CD4-positive, alpha-beta T cell treated with Interferon gamma for 1 hour (primary cell): Measurements from ENCODE around the gene C4orf50.

ENCODE experiments used
- DNase-seq: peaks from one replicate; pipeline ENCODE4 v3.0.0-alpha.2; 2020

C4orf50 gene

DNA sequence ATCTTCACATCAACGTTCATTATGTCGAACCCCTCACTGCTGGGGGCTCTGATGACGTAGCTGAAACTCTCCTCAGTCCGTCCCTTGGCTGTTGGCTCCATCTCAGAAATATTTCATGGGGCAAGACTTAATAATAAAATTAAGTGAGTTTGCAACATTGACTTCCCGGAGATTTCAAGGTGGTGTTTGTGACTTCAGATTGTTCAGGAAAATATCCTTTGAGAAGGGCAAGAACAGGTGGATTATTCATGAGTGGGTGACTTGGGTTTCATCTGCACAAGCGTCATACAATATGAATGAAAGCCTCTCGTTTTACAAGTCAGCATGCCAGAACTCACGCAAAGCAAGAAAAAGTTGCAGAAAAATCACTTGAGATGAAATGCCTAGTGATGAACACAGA lies at the start of gene C4orf50:
C4orf50 (minus strand) TSS at position 101 of the 400 bp plus-strand sequence.
- no peak for DNase-seq

DNA sequence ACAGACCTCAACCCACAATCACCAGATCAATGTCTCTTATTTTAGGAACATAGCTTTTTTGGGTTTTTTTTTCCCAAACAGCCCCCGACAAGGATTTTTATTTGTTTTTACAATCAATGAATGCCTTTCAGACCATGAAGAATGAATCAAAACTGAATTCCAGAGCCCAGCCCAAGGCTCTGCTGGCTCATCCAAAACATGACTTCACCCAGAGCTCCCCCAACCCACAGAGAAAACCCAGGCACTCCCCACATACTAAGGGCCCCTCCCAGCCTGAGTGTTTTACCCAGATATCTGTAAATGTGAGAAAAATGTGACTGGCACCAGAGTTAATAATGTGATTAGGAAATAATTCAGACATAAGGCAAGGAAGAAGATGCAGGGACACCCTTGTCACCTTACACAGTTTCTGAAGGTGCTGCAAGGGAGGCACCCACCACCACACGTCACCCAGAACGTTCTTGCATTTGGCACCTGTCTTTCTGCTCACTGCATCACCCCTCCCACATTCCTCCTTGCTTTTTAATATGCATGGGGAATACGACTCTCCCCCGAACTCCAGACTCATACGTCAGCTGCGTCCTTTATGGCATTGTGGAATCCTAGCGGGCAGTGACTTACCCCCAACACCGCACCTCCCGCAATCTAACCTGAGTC lies 47.8 kb upstream of the C4orf50 start:
- no peak for DNase-seq

DNA sequence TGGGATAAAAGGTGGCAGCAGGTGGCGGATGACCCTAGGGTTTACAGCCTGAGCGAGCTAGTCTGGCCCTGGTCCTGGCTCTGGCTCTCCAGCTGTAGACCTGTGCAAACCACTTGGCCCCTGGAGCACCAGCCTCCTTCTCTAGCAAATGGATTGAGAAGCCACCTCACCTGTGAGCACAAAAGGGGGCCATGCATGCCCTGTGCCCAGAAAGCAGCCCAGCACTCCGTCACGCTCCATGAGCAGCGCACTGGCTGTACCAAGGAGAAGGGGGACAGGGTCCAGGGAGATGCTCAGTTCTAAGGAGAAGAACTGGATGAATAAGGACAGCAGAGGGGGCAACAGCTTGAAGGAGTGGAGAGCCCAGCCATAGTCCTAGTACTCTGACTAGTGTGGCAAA lies 46.9 kb upstream of the C4orf50 start:
- DNase-seq, result no peak

DNA sequence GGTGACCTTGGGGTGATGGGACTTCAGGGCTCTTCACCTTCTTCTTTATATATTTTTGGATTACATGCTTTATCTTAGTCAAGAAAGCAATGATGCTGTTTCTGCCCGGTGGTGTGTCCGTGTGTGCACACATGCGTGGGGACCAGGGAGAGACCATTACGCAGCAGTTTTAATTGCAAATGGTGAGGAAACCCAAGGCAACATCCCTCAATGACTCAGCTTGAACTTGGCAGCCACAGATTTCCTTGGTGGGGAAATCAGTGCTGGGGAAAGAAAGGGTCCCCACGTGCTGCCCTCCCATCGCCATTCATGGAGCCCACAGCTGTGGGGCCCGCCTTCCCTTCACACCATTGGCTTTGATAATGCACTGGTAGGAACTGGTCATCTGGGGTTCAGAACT lies 46.2 kb upstream of the C4orf50 start:
- no peak for DNase-seq

DNA sequence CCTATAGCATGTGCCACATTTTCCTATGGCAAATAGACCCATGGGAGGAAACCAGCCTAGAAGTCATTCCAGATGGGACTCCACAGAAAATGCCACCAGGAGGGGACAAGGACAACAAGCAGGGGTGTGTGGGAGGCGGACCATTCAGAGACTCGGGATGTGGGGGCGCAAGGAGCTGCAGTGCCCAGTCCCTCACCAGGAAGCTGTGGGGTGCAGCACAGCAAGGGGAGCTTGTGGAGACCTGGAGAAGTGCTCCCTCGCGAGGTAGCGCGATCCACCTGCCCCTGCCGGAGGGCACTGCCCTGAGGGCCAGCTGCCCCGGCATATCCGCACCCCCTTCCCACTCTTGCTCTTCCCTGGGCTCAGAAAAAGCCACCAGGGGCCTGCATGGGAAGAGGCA lies 45.5 kb upstream of the C4orf50 start:
- no peak for DNase-seq

DNA sequence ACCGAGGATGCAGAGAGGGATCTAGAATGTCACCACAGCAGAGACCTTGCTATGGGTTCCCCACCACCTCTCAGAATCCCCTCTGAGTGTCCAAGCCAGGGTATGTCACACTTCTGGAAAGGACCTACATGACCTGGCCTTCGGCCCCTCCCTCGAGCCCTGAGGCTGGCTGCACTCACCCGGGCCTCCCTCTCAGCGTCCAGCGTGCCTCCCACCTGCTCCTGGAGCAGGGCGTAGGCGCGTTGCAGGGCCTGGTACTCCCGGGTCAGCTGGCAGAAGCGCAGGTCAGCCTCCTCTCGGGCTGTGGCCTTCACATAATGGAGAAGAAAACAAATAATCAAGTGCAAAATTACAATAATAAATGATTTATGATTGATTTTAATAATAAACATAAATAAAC lies 43.9 kb upstream of the C4orf50 start:
- DNase-seq, result no peak

DNA sequence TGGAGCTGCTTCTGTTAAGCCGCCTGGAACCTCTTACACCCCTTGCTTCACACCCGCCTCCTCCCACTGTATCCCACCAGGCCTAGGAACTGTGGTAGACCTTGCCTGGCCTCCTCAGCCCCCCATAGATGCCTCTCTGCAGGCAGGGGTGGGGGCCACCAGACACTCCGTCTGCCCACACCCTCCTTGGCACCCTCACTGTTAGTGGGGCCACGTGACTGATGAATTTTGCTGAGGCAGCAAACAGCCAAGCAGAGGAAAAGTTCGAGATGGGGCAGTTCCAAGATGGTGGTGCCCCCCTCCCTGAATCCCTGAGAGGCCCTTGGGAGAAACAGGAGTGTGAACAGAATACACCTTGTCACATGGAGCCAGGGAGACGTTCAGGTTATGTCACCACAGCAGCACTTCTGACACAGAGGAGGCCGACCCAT lies 41.2 kb upstream of the C4orf50 start:
- no peak for DNase-seq

DNA sequence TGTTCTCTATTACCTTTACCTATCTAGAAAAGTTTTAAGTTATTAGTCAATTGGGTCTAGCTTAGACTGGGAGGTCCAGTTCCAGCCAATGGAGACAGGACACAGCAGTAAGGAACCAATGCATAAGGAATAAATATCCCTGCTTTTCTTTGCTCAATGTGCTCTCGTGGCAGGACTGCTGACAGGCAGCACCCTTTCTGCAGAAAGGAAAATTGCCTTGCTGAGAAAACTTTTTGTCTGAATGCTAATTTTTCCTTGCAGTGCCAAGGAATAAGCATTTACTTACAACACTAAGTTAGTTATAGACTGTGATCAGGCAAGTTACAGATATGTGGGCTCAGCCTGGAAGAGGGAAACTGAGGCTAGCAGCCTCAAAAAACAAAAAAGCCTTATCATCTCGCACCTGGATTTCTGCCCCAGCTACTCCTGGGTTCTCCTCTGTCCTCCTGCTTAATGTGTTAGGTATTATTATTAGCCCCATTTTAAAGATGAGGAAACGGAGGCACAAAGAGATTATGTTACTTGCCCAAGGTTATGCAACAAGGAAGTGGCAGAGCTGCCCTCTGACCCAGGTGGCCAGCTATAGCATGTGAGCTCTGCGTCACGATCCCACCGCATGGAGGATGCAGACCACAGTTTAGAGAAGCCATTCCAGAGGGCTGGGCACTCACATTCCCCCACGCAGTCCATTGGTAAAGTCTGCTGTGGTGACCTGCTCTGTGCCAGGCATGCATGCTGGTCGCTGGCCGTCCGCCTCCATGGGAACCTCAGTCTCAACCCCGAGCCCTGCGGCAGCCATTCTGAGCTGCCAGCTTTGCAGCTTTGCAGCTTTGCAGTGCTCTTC lies 40.5 kb upstream of the C4orf50 start:
- DNase-seq, result no peak

DNA sequence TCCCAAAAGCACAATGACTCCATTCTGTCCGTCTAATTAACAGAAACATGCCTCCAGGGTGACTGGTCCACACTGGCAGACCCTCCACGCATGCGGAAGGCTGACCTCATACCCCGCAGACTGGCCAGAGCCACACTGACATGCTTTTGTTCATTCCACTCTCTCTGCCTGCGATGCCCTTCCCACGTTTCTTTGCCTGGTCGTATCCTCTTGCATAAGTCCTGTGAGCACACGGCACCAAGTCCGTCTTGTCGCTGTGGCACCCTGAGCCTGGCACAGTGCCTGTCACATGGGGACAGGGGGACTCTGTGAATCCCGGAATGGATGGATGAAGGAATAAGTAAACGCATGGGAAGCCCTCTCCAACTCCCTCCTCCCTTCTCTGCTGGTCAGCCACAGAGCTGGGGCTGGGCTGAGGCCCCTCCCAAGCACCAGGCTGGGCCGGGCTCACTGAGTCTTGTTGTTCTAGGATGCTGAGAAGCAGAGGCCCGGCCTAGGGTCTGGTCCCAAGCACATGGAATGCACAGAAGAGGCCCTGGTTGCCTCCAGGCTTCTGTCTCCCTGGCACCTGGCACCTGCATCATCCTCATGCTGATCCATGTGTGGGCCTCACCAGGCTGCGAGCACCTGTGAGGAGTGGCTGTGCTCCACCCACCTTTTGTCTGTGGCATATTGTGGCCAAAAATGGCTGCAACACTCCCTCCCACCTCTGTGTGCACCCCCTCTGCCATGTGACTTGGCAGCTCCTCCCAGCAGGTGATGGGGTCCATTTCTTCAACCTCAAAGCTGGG lies 38.9 kb upstream of the C4orf50 start:
- no peak for DNase-seq

DNA sequence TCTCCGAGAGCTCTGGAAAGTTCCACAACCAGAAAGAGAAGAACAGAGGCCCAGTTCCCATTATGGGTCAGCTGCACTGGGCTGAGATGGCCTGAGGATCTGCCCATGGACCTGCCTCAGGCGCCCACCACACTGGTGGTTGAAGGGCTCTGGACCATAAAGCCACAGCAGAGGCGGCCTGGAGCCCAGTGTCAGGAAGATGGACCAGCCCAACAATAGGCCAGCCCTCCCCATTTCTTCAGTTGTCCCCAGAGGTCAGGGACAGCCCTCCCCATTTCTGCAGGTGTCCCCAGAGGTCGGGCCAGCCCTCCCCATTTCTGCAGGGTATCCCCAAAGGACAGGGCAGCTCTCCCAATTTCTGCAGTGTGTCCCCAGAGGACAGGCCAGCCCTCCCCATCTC lies 37.2 kb upstream of the C4orf50 start:
- no peak for DNase-seq

DNA sequence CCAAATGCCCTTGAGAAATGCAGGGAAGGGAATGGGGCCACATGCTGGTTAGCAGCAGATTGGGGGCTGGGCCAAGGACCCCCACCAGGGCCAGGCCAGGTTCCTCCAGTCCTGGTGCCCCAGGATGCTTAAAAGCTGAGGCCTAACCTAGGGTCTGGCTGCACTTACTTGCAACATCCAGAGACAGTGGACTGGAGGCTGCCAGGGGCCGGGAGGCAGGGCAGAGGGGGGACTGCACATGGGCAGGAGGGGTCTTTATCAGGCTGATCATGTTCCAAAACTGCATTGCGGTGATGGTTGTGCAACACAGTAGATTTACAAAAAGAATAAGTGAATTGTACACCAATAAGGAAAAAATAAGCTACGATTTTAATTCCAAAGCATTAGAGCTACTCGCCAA lies 36.8 kb upstream of the C4orf50 start:
- no peak for DNase-seq

DNA sequence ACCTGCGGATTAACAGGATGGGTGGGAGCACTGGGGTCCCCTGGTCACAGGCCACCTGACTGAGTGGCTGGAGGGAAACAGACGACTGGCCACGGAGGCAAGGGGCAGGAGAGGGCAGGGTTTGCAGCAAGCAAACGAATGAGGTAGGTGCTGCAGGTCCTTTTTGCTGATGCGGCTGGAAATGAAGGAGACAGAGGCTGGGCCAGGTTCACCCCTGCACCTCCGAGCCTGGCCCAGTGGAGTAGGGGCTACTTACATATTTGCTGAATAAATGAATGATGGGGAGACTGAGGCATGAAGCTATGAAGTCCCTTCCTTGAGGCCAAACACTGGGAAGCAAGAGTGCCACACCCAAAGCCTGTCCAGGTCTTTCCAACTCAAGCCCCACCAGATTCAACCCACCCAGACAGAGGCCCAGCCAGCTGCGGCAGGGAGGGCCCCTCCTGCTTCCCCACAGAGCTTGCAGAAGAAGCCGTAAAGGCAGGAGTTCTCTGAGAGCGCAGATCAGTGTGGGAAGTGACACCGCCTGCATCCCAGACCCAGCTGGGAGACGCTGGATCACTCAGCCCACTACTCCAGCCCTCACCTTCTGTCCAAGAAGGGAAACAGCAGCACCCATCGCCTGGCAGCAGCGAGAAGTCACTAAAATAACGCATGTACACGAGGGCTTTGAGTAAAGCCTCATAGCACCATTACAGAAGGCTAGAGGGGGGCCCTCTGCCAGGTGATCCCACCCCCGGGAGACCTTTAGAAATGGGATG lies 36.1 kb upstream of the C4orf50 start:
- no peak for DNase-seq

DNA sequence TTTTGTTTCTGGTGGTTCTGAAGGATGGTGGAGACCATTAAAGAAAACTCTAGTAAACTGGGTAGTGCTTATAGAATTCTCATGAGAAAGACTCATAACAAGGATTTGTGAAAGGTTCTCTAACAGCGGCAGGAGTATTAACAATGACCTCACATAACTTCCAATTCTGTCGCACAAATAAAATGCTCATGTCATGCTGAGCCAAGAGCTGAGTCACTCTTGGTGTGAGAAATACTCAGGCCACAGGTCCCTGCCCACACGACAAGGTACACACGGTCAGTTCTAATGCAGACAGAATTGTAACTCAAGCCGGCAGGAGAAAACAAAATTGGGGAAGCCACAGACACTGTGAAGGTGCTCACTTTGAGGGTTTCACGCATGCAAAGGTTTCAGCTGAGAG lies 34.4 kb upstream of the C4orf50 start:
- DNase-seq, result no peak

DNA sequence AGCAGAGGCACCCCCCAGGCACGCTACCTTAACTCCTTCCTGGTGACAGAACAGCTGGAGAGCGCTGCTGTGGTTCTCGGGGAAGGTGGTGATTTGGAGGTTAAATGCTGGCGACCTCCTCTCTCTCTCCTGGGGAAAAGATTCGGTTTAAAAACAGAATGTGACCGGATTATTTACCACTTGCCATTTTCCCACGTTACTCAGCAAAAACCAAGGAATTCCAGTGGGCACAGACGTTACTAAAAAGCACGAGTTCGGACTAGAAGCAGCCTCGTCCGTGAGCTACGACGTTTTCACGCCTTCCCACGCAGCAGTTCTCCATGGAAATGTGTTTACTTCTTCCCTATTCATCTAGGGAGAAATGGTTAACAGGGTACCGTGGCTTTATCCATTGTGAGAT lies 32.3 kb upstream of the C4orf50 start:
- no peak for DNase-seq

DNA sequence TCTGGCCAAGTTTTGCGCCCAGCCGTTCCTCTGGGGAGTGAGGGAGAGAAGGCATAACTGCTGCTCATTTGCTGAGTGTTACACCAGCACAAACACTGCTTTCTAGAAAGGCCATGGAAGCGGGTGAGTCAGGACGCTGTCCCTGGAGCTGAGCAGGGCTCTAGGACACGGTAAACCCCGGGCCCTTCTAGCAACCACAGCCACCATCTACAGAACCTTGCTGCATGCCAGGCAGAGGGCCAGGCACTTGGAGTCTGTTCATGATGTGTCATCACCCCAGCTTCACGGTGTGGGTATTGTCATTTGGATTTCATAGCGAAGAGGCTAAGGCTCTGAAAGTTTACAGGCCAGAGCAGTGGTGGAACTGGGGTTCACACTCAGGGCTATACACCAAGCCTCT lies 31.8 kb upstream of the C4orf50 start:
- no peak for DNase-seq

DNA sequence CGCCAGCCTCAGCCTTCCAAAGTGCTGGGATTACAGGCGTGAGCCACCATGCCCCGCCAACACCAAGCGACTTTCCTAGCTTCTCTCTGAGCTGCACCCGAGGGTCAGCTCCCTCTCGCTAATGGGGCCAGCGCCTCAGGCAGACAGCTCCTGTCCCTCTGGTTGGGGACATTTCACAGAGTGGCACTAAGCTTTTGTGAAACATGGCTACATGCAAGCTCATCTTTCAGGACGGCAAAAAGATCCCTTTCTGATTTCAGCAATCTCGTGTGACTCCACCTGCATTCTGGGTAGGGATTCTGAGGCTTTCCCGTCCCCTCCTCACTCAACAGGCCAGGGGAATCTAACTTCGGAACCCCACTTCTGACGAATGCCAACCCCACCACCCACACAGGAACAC lies 31.0 kb upstream of the C4orf50 start:
- no peak for DNase-seq

DNA sequence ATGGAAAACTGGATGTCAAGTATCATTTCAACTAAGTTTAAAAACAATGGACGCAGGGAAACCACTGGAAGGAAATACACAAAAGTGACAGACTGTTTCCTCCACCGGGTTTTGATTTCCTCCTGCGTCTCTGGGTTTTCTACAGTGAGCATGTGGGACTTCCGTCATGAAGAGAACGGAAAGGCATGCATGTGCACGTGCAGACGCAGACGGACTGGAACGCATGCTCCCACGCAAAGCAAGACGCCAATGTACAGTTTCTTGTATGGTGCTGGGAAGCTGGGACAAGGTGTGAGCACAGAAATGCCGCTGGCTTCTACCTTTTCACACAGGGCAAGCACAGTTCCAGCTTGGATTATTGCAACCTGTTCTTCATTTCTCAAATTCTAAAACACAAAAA lies 30.3 kb upstream of the C4orf50 start:
- DNase-seq, result no peak

DNA sequence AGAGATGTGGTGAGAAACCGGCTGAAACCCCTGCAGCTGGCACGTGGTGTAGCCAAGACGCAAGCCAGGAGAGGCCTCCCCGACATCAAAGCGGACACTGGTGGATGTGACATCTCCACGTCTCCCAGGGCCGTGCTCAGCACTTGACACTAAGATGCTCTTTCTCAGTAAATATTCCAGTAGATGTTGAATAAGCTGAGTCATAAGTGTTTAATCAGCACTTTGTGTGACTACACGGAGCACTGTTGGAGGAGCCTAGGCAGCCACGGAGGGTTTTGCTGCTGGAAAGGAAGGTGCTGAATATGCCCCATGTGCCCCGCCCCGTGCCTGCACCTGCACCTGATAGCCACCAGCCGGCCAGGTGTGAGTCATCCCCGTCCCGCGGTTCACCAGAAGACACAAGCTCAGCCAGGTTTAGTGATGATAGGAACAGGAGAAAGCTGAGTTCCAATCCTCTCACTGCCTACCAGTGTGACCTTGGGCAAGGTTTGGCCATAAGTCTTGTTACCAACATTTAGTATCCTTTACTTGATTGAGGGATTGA lies 29.0 kb upstream of the C4orf50 start:
- DNase-seq, result no peak

DNA sequence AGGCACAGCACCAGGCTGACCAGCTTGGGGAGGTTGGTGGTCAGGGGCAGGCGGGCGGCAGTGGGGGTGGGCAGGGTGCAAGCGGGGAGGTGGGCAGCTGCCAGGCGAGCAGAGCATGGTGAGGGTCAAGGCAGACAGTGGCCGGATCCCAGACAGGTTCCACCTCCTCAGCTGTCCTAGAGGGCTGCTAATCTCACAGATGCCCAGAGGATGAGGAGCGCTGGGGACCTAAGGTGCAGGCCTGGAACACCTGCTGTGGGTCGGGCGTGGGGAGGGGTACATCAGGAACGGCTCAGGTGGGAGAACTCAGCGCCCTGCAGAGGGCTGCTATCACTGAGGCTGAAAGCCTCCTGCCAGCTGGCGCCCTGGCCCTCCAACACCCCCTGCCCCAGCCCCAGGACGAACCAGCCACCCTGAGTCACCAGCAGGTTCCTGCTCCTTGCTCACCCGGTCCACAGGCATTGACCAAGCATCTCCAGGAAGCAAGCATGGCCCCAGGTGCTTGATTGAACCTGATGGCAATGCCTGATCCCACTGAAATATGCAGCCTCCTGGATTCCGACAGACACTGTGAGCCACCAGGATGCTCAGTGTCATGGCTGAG lies 28.4 kb upstream of the C4orf50 start:
- no peak for DNase-seq

DNA sequence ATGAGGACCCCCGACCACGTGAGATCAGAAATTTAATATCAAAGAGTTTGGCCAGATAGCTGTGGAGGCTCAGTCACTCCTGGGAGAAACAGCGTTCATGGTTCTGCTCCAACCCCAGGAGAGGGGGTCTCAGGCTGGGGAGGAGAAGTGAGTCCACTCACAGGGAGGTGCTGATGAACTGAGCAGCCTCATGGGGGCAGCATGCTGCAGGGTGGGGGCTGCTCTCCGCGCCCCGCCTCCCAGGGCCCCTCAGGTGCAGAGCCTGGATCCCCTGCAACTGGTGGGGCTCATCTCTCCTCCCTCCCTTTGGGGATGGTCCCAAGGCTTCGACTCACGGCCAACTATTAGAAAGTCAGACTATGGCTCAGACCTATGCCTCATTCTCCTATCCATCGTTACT lies 26.6 kb upstream of the C4orf50 start:
- DNase-seq, result no peak

DNA sequence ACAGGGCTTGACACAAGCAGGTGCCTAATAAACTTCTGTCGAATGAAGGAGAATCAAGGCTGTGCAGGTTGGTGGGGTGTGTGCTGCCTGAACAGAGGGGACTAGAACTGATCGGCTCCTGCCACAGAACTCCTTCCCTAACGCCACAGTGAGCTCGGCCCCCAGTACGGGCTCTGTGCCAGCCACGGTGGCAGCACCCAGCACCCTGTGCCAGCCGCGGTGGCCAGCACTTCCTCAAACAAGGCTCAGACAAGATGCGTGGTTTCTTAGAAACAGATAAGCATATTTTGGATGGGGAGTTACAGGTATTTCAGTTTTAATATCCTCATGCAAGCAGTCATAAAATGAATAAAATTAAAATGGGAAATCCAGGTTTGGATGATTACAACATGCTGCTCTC lies 26.0 kb upstream of the C4orf50 start:
- DNase-seq, result no peak

DNA sequence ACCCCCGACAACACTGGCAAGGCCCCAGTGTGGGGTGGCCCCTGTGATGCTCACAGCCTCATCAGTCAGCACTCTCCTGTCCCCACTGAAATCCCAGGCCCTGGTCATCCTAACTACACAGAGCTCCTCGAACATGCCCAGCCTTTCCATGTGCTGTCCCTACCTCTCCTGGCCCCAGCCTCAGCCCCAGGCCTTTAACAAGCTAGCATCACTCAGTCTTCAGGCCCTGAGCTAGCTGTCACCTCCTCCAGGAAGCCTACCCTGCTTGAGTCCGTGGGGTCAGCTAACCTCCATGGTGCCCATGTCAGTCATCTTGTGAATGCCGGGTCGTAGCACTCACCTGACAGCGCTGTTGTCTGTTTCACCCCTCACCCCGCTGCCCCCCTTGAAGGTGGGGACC lies 25.6 kb upstream of the C4orf50 start:
- no peak for DNase-seq
